NOMO-1 (cell line): ENCODE results near the gene C1orf185.
"Not testable (repeated sequence)": the region's sequence is repeated elsewhere in the genome, so short reads cannot be mapped to it uniquely, and the experiment has no call there.

ENCODE experiments used
- DNase-seq, 2 experiments: peaks; one replicate each; lab custom pipeline; 2025; ENCODE audit not compliant: unreplicated experiment in 2 of 2; lab: John Stamatoyannopoulos, UW

Gene C1orf185

DNA sequence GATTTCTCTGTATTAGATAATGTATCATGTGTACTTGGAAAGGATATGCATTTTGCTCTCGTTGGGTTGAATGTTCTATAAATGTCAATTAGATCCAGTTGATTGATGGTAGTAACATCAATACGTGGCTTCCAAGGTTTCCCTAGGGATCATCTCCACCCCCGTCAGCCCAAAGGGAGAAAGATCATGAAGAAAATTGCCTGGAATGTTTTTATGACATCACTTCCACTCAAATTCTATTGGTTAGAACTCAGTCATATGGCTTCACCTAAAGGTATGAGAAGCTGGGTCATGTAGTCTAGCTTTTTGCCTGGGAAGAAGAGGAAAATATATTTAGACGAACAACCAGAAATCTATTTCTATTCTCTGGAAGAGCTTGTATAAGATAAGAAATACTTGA lies at the start of gene C1orf185:
Gene C1orf185, plus strand, starts transcription at position 253 of the 400 bp plus-strand sequence. Its CDS starts 6 bp downstream, at position 259.
- DNase-seq: no peak

DNA sequence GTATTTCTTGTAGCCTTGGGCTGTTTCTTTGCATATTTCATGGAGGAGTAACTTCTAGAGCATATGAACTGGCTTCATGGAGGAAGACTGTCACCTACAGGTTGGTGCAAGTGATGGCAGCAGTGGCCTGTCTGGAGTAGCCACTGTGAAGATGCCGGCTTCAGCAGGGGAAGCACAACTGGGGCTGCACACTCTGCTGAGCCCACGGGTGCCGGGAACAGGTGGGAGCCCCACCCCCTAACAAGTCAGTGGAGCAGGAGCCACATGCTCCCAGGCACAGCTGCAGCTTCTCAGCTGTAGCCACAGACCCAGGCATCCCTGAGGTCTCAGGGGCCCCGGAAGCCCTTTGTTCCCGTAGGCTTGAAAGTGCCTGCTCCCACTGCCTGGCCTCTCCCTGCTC lies 43.2 kb upstream of the C1orf185 start:
- no peak for DNase-seq

DNA sequence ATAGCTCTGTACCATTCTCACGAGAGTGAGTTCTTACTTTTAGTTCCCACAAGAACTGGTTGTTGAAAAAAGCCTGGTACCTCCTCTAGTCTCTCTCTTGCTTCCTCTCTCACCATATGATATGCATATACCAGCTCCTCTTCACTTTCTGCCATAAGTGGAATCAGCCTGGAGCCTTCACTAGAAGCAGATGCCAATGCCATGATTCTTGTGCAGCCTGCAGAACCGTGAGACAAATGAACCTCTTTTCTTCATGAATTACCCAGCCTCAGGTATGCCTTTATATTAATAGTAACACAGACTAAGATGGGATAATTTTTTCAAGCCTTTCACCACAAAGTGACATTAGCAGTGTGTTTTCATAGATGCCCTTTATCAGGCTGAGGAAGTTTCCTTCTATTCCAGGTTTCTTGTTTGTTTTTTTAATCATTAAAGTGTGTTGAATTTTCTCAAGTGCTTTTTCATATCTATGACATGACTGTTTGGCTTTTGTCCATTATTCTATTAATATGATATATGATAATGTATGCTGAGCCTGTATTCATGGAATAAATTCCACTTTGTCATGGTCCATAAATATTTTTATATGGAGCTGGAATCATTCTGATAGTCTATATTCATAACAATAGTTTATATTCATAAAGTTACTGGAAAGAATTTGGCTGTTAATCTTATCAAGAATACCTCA lies 40.7 kb upstream of the C1orf185 start:
- no peak for DNase-seq

DNA sequence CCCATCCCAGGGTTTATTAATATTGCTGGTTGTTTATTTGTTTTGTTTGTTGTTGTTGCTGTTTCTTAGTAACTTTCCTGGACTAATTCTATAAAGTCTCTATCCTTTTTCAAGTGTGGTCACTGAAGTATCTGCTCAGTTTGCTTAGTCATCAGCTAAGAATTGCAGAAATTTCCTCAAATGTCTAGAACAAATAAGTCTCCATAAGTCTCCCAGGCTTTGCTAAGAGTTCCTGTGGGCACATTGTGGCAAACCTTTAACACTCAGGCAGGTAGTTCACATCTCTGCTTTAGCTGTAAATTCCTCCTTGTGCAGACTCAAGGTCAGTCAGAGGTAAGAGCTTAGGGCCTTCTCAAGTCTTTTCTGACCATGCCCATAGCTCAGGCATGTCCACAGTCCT lies 38.9 kb upstream of the C1orf185 start:
- DNase-seq: no peak

DNA sequence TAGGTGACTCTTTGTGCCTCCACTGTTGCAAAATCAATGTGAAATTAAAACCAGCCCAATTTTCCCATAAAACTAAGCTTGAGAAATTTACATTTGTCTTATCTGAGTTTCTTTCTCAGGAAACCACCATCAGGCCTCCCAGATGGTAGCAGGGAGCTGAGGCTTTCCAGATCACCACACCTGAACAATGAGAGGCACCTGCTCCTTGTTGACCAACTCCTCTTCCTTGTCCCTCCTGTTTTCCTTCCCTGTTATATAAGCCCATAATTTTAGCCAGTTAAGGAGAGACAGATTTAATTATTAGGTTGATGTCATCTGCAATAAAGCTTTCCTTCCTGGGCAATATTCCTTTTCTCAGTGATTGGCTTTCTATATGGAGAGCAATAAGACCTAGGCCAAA lies 32.0 kb upstream of the C1orf185 start:
- DNase-seq: no peak

DNA sequence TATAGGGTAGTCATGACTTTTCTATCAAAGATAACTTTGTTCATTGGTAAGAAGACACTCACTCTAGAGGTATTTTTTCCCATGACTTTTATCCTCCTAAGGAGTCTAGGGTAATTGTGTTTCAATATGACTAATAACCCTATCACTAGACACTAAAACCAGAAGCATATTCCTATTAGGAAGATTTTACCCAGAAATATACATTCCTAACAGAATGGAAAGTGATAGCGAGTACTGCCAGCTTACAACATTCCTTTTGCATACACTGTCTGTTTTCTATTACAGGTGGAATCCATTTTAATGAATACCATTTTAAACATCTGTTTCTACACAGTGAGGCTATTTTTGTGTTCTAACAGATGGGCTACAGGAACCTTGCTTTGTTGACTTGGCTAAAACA lies 31.4 kb upstream of the C1orf185 start:
- DNase-seq: no peak

DNA sequence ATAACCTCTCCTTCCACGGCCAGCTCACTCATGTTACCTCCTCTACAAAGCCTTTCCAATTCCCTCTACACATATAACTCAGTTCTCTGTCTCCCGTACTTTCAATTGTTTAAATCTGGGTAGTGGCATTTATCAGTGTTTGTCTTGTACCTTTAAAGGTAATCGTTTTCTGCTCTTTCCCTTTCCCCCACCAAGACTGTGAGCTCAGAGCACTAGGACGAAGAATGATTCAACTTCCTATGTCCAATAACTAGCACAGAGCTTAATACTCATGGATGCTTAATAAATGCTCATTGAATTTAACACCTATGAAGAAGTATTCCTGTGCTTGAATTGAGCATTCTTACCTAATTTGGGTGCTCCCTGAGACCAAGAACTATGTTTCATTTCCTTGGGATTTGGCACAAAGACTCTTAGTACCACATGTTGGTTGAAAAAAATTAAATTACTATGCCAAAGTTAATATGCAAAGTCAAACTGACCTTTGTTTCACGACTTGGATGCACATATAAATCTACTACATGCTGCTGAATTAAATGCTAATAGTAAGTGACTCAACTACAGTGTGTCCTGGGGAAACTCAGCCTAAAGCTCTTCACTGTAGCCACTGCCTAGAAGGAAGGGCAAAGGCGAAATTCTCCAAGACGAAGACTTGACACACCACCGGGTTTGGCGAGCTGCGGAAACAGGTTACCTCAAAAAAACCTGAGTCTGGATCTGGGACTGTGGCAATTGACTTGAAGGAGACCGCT lies 30.6 kb upstream of the C1orf185 start:
- no peak for DNase-seq

DNA sequence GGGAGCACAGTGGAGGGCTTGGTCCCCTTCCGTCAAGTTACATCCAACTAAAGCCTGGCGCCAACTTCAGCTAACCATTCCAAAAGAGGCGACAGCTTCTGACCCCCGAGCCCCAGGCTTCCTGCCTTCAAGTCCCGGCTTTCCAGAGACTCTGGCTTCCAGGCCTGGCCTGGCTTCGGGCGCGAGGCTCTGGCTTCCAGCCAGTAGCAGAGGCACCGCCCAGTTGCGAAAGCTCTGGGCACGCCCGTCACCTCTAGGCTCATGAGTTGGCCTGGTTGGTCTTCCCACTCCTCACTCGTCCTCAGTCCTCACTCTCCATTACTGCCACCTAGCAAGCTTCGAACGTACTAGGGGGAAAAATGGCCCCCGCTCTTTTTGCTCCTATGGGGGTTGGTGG lies 30.0 kb upstream of the C1orf185 start:
- no peak for DNase-seq

DNA sequence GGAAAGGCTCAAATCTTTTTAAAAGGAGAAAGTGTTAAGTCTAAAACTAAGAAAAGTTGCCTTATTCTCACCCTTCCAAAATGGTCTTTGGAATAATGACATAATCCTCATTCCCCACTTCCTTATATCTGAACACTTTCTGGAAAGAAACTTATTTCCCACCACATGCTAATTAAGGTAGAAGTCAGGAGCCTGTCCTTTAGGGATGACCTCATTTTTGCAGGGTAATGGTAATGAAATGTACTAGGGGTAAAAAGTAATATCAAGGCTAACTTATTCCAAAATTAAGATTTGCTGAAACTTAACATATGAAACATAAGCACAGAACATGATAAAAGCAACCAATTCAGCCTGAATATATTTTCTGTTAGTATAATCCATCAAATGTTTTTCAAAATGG lies 29.4 kb upstream of the C1orf185 start:
- no peak for DNase-seq

DNA sequence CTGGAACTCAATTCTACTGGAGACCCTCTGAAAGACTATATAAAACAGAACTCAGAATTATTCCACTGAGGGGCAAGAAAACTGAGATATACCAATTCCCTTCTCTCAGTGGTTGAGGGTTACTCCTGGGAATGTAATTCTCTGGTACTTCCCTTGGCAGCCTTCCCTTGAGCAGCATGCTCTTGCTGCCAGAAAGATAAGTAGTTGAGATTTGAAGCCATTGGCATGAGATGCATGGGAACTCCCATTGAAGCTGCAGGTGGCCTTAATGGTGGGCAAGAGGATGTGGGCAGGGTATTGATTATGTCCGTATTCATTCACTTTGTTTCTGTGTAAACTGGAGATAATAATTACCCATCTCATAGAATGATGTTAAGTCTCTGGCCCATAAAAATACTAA lies 28.6 kb upstream of the C1orf185 start:
- no peak for DNase-seq

DNA sequence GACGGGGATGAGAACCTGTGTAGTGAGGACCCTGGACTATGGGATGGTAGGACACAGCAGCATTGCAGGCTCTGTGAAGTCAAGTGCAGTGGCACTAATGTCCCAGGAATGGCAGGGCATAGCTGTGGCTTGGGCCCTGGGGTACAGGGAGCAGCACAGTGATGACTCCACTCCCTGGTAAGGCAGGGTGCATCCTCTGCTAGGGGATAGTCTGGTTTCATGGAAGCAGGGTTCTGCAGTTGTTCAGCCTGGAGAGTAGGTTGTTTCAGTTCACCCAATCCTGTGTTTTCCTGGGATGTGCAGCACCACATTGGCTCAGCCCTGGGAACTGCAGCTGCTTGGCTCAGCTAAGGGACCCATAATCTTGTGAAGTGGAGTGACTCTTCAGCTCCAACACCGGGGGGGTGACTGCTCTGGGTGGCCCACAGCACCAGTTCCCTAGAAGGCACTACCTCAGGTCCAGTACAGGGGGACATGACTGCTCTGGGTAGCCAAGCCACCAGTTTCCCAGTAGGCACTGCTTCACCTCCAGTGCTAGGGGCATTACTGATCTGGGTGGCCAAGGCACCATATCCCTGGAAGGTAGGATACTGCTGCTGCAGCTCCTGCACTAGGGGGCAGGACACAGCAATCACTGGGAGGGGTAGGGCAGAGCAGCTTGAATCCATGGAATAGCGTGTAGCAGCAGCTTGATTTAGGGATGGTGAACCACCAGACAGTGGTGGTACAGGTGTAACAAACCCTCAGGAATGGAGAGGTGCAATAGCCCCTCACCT lies 15.3 kb upstream of the C1orf185 start:
- no peak for DNase-seq

DNA sequence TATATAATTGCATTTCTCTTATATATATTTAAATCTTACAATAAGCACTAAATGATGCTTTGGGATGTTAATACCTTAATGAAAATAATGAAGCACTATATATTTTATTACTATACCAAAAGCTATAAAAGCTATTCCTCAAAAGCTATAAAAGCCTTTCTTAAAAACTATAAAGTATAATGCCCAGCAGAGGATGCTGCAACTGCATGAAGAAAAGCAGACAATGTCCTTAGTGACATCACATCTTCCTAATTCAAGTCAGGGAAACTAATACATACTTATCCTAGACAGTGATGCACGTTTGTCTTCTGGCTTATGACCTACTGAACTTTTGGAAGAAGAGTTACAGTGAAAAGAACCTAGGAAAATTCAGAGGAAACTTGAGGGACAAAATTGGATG lies 13.6 kb upstream of the C1orf185 start:
- no peak for DNase-seq

DNA sequence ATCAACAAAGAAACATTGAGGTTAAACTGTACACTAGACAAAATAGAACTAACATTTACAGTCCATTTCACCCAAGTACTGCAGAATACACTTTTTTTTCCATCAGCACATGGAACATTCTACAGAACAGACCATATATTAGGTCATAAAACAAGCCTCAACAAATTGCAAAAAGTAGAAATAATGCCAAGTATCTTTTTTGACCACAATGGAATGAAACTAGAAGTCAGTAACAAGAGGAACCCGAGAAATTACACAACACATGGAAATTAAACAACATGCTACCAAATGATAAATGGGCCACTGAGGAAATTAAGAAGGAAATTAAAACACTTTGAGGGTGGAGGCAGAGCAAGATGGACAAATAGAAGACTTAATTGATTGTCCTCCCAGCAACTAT lies 8.4 kb upstream of the C1orf185 start:
- peak; percentile 7 to 66 for DNase-seq

DNA sequence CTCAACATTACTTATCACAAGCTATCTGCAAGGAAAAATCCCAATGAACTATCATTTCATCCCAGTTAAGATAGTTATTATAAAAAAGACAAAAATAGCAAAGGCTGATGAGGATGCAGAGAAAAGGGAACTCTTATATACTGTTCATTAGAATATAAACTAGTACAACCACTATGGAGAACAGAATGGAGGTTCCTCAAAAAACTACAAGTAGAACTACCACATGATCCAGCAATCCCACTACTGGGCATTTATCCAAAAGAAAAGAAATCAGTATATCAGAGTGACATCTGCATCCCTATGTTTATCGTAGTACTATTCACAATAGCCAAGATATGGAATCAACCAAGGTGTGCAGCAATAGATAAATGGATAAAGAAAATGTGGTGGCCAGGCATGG lies 4.9 kb upstream of the C1orf185 start:
- DNase-seq: no peak

DNA sequence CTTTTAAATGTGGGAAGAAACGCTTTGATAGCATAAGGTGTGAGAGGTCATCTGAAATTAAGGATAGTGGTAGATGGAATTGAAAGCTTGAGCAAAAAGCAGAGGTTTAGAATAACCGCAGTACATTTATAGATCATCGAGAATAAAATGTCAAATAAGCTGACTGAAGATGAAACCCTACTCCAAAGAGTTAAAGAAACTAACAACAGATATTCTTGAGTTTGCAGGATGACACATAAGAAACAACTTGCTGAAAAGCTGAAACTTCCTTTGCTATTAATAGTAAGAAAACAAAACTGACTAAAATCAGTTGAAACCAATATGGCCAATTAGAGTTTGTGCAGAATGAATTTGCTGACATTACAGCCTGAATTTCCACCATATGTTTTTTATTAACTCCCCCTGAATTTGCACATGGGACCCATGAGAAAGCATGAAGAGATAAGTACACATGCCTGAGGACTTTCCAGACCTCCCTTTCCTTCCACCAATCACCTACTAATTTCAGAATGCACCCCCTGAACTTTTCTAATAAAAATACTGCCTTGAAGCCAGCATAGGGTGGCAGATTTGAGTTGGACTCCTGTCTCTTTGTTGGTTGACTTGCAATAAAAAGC lies 1.7 kb upstream of the C1orf185 start:
- no peak for DNase-seq

DNA sequence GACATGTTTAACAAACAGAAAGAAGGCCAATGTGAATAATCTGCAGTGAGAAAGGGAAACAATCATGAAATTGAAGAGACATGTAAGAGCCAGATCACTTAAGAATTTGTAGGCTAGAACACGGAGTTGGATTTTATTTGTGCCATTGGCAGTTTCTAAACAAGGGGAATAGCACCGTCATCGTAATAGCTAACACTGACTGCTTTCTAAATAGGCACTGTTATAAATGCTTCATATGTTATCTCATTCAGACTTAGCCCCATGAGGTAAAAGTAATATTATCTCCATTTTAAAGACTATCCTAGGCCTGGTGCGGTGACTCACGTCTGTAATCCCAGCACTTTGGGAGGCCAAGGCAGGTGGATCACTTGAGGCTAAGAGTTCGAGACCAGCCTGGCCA lies 12.1 kb downstream of the C1orf185 start:
- no peak for DNase-seq

DNA sequence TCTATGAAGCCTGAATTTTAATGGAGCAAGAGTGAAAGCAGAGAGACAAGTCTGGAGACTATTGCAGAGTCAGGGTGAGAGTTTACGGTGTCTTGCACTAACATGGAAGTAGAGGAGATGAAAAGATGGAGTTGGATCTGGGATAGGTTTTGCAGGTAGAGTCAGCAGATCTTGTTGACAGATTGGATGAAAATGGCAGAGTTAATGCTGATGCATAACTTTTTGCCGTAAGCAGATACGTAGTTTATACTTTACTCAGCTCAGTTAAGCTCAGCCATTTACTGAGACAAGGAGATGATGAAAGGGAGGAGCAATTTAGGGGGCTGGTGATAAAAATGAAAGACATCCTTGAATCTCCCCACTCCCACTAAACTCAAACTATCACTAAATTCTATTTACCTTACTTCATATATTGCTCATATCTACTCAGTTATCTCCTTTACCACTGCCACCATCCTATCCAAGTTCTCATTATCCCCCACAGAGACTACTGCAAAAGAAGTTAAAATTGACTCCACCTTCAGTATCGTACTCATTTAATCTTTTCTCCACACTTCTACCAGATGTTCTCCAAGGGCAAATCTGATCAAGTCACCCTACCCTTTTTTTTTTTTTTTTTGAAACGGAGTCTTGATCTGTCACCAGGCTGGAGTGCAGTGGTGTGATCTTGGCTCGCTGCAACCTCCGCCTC lies 13.8 kb downstream of the C1orf185 start:
- DNase-seq: no peak

DNA sequence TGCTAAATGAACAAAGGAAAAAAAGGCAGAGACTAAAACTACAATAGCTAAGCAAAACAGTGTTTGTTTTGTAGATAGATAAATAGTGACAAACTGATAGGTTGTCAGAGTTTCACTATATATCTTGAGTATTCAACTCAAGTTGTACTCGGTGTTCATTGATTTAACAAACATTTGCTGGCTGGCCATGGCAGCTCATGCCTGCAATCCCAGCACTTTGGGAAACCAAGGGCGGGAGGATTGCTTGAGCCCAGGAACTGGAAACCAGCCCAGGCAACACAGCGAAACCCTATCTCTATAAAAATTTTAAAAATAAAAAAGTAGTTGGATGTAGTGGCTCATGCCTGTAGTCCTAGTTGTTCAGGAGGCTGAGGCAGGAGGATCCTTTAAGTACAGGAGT lies 17.3 kb downstream of the C1orf185 start:
- no peak for DNase-seq

DNA sequence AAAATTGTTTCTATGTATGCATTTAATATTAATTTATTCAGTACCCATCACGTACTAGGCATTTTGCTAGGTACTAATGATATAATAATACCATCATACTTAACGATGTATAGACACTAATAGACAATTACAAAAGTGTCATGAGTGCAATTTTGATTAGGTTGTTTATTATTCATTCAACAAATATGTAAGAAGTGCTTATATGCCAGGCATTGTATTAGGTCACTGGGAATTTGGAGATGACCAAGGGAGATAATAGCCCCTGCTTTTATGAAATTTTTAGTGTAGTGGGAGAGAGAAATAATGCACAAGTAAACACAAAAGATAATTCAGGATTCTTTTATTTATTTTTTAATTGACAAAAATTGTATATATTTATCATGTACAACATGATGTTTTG lies 18.6 kb downstream of the C1orf185 start:
- DNase-seq: no peak

DNA sequence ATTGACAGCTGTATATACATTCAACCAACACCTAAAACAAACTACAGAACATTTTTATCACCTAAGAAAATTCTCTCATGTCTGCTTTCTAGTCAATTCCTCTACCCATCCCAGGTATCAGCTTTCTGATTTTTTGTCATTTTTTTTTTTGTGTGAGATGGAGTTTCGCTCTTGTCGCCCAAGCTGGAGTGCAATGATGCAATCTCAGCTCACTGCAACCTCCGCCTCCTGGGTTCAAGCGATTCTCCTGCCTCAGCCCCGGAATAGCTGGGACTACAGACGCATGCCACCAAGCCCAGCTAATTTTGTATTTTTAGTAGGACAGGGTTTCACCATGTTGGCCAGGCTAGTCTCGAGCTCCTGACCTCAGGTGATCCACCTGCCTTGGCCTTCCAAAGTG lies 25.1 kb downstream of the C1orf185 start:
- not testable (repeated sequence) for DNase-seq

DNA sequence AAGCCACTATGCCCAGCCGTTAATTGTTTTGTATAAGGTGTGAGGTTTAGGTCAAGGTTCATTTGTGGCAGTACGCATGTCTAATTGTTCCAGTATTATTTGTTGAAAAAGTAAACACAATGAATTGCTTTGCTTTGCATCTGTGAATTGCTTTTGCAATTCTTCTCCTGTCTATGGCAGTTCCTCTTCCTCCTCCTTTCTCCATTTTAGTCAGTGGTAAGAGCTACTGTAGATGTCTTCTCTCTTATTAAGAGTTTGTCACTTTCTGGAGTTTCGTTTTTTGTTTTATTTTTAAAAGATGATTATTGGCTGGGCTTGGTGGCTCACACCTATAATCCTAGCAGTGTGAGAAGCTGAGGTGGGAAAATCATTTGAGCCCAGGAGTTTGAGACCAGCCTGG lies 29.2 kb downstream of the C1orf185 start:
- no peak for DNase-seq
